ENCODE results near the gene PPFIA2. TPM values are rescaled to one million over a fixed set of nuclear protein-coding genes. Genes with fewer than 3 reads are reported as not detected.

PPFIA2 gene
- total RNA-seq, 1 experiment from 2014 or later = 1.1 TPM

GRCh38 chr12:81296556-81297305, 462.4 kb downstream of the PPFIA2 start (continued):
- no peak for TF ChIP-seq PREB (CRISPR knock-in tag; IDR thresholded peaks at IDR 0.05; ENCODE audit: borderline replicate concordance)
- TF ChIP-seq NR3C1 (CRISPR knock-in tag; conservative IDR thresholded peaks at IDR 0.05; ENCODE audit: low read depth) = no peak
- TF ChIP-seq MXD4 (CRISPR knock-in tag; IDR thresholded peaks at IDR 0.05; ENCODE audit: borderline replicate concordance) = no peak
- TF ChIP-seq PRRX2 (CRISPR knock-in tag; IDR thresholded peaks at IDR 0.05) = no peak

DNA sequence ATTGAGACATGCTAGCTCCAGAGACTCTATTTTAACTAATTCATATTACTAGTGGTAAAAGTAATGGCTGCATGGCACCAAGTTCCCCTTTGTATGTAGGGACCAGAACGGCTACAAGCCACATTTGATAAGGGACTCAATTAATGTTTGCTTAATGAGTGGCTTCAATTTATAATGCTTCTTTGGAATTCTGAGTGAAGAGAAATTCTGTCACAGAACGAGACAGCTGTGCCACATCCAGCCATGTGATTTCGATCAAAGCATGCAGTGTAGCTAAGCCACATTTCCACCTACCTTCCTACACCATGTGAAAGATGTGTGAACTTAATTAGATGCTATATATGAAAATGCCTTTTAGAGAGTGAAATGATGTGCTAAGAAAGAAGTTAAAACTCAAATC, 463.9 kb downstream of the PPFIA2 start:
- Mint-ChIP-seq H3K4me1 (no peaks in the 10 kb centered on the region), H3K9me3 (peaks cover 7% of the 10 kb centered on the region), H3K27ac (no peak overlapping the region), H3K27me3 (ENCODE audit: low read depth) (no peaks in the 10 kb centered on the region), H3K4me3 (no peak overlapping the region), H3K36me3 (no peaks in the 10 kb centered on the region)
- no peak for ATAC-seq
- ChIA-PET CTCF (no interaction called here), POLR2A (interaction anchor here (0.6 kb wide), 1 partner anchor 11 kb away, joined by 6 read pairs; no protein-coding TSS in a partner anchor)
- no peak for DNase-seq (ENCODE audit: low spot score)
- TF ChIP-seq CTCF (IDR thresholded peaks at IDR 0.05) (no peak), NR1H2 (CRISPR knock-in tag; IDR thresholded peaks at IDR 0.05) (no peak), USF2 (CRISPR knock-in tag; IDR thresholded peaks at IDR 0.05) (no peak), ZNF219 (CRISPR knock-in tag; IDR thresholded peaks at IDR 0.05; ENCODE audit: borderline replicate concordance) (no peak), NFYB (CRISPR knock-in tag; conservative IDR thresholded peaks at IDR 0.05; ENCODE audit: low read depth) (no peak), IRF2 (CRISPR knock-in tag; IDR thresholded peaks at IDR 0.05; ENCODE audit: borderline replicate concordance, low read depth) (no peak)
- TF ChIP-seq, protein P1, sequence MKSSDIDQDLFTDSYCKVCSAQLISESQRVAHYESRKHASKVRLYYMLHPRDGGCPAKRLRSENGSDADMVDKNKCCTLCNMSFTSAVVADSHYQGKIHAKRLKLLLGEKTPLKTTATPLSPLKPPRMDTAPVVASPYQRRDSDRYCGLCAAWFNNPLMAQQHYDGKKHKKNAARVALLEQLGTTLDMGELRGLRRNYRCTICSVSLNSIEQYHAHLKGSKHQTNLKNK (CRISPR knock-in tag; IDR thresholded peaks at IDR 0.05) = no peak

- no peak for ATAC-seq
- ChIA-PET POLR2A (interaction anchor here (0.6 kb wide), 1 partner anchor 12 kb away, joined by 6 read pairs; no protein-coding TSS in a partner anchor), CTCF (no interaction called here)
- no peaks in the 10 kb centered on the region for H3K27me3 Mint-ChIP-seq (ENCODE audit: low read depth)
- no peak for DNase-seq (ENCODE audit: low spot score)
- no peak overlapping the region for H3K4me3 Mint-ChIP-seq
- peaks cover 7% of the 10 kb centered on the region for H3K9me3 Mint-ChIP-seq
- H3K27ac Mint-ChIP-seq = no peak overlapping the region
- no peaks in the 10 kb centered on the region for H3K36me3 Mint-ChIP-seq
- no peaks in the 10 kb centered on the region for H3K4me1 Mint-ChIP-seq
- TF ChIP-seq NFYB (CRISPR knock-in tag; conservative IDR thresholded peaks at IDR 0.05; ENCODE audit: low read depth) (no peak), TEAD1 (CRISPR knock-in tag; IDR thresholded peaks at IDR 0.05) (no peak), TP53 (CRISPR knock-in tag; IDR thresholded peaks at IDR 0.05) (no peak), SMAD3 (CRISPR knock-in tag; IDR thresholded peaks at IDR 0.05; ENCODE audit: borderline replicate concordance) (no peak), ZNF425 (CRISPR knock-in tag; conservative IDR thresholded peaks at IDR 0.05) (no peak), ZNF121 (CRISPR knock-in tag; IDR thresholded peaks at IDR 0.05) (no peak), ZSCAN18 (CRISPR knock-in tag; IDR thresholded peaks at IDR 0.05) (no peak), MYBL2 (CRISPR knock-in tag; IDR thresholded peaks at IDR 0.05) (no peak), ZNF263 (CRISPR knock-in tag; IDR thresholded peaks at IDR 0.05; ENCODE audit: low read depth) (no peak)
- TF ChIP-seq, protein P2, sequence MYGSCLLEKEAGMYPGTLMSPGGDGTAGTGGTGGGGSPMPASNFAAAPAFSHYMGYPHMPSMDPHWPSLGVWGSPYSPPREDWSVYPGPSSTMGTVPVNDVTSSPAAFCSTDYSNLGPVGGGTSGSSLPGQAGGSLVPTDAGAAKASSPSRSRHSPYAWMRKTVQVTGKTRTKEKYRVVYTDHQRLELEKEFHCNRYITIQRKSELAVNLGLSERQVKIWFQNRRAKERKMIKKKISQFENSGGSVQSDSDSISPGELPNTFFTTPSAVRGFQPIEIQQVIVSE (CRISPR knock-in tag; IDR thresholded peaks at IDR 0.05; ENCODE audit: borderline replicate concordance) = no peak
Measured at GRCh38 chr12:81294325-81295190, 464.6 kb downstream of the PPFIA2 start.

Measured in WTC11 (cell line).